Parathyroid adenoma (tissue), 2 donors: ENCODE measurements around the gene SPATA2L.

ENCODE experiments used
- H2AFZ ChIP-seq: fragments of 300-600 bp; sonication (generic); one replicate; pipeline ENCODE4 v1.7.0; 2017; ENCODE audit warnings: antibody characterized with exemption, mild to moderate bottlenecking
- H3K27ac ChIP-seq: fragments of 300-600 bp; sonication (generic); one replicate; pipeline ENCODE4 v1.7.0; 2017
- H3K27me3 ChIP-seq: fragments of 300-600 bp; sonication (generic); one replicate; pipeline ENCODE4 v1.7.0; 2017; ENCODE audit warnings: low read length; ENCODE audit not compliant: control insufficient read depth, insufficient read depth
- H3K36me3 ChIP-seq: fragments of 300-600 bp; sonication (generic); one replicate; pipeline ENCODE4 v1.7.0; 2017; ENCODE audit warnings: low read length; ENCODE audit not compliant: control insufficient read depth, insufficient read depth
- H3K4me1 ChIP-seq: fragments of 300-600 bp; sonication (generic); one replicate; pipeline ENCODE4 v1.7.0; 2017; ENCODE audit warnings: control low read depth
- H3K4me2 ChIP-seq: fragments of 300-600 bp; sonication (generic); one replicate; pipeline ENCODE4 v1.7.0; 2017; ENCODE audit warnings: low read length
- H3K4me3 ChIP-seq: fragments of 300-600 bp; sonication (generic); one replicate; pipeline ENCODE4 v1.7.0; 2017; ENCODE audit warnings: low read depth, low read length
- H3K79me2 ChIP-seq: fragments of 300-600 bp; sonication (generic); one replicate; pipeline ENCODE4 v1.7.0; 2017; ENCODE audit warnings: control low read depth
- H3K9ac ChIP-seq: fragments of 300-600 bp; sonication (generic); one replicate; pipeline ENCODE4 v1.7.0; 2017; ENCODE audit warnings: mild to moderate bottlenecking
- H3K9me3 ChIP-seq: fragments of 300-600 bp; sonication (generic); one replicate; pipeline ENCODE4 v1.7.0; 2017; ENCODE audit warnings: low read length; ENCODE audit not compliant: control insufficient read depth
- TF ChIP-seq, protein P1 (sequence below): fragments of 300-600 bp; sonication (generic); IDR thresholded peaks from one replicate; pipeline ENCODE4 v1.7.0; 2017; ENCODE audit warnings: antibody characterized with exemption, mild to moderate bottlenecking
- donor health status: primary hyperparathyroidism.

The SPATA2L gene

DNA sequence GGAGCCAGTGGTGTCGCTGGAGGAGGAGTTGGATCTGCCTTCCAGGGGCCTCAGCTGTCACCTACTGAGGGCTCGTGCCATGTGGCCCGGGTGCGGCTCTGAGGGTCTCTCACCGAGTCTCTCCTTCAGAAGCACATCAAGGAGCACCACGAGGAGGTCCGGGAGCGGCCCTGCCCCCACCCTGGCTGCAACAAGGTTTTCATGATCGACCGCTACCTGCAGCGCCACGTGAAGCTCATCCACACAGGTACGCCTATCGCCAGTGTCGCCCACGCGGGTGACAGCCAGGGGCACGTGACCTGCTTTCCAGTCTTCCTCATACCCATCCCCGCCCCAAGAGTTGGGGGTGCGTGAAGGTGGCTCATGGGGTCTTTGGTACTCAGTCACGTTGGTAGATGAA is 32.3 kb upstream of the SPATA2L start:
- no peak overlapping the region for H3K9ac ChIP-seq
- H3K36me3 ChIP-seq: no peaks in the 10 kb centered on the region
- H3K4me3 ChIP-seq: no peak overlapping the region
- H3K9me3 ChIP-seq: no peaks in the 10 kb centered on the region
- no peak overlapping the region for H3K4me2 ChIP-seq
- no peak overlapping the region for H2AFZ ChIP-seq
- H3K4me1 ChIP-seq: no peaks in the 10 kb centered on the region
- H3K27me3 ChIP-seq: no peaks in the 10 kb centered on the region
- peaks cover 7% of the 10 kb centered on the region for H3K79me2 ChIP-seq
- TF ChIP-seq, protein P1, sequence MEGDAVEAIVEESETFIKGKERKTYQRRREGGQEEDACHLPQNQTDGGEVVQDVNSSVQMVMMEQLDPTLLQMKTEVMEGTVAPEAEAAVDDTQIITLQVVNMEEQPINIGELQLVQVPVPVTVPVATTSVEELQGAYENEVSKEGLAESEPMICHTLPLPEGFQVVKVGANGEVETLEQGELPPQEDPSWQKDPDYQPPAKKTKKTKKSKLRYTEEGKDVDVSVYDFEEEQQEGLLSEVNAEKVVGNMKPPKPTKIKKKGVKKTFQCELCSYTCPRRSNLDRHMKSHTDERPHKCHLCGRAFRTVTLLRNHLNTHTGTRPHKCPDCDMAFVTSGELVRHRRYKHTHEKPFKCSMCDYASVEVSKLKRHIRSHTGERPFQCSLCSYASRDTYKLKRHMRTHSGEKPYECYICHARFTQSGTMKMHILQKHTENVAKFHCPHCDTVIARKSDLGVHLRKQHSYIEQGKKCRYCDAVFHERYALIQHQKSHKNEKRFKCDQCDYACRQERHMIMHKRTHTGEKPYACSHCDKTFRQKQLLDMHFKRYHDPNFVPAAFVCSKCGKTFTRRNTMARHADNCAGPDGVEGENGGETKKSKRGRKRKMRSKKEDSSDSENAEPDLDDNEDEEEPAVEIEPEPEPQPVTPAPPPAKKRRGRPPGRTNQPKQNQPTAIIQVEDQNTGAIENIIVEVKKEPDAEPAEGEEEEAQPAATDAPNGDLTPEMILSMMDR: no peak
- H3K27ac ChIP-seq: no peak overlapping the region

DNA sequence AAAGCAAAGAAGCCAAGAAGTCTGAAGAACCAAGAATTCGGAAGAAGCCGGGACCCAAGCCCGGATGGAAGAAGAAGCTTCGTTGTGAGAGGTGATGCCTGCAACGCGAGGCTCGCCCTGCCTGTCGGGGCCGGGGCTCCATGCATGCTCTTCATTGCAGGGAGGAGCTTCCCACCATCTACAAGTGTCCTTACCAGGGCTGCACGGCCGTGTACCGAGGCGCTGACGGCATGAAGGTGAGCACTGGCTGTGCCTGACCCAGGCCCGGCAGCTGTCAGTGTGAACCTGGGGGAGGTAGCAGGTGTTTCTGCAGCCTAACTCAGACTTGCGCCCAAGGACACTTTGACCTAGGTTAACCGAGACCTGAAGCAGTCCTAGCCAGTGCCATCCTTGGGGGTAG is 31.8 kb upstream of the SPATA2L start:
- H3K4me2 ChIP-seq: no peak overlapping the region
- H3K9ac ChIP-seq: no peak overlapping the region
- H3K4me1 ChIP-seq: no peaks in the 10 kb centered on the region
- H3K79me2 ChIP-seq: peaks cover 9% of the 10 kb centered on the region
- H3K4me3 ChIP-seq: no peak overlapping the region
- H3K27ac ChIP-seq: no peak overlapping the region
- H2AFZ ChIP-seq: no peak overlapping the region
- no peaks in the 10 kb centered on the region for H3K36me3 ChIP-seq
- no peaks in the 10 kb centered on the region for H3K27me3 ChIP-seq
- no peaks in the 10 kb centered on the region for H3K9me3 ChIP-seq
- TF ChIP-seq, protein P1: no peak

DNA sequence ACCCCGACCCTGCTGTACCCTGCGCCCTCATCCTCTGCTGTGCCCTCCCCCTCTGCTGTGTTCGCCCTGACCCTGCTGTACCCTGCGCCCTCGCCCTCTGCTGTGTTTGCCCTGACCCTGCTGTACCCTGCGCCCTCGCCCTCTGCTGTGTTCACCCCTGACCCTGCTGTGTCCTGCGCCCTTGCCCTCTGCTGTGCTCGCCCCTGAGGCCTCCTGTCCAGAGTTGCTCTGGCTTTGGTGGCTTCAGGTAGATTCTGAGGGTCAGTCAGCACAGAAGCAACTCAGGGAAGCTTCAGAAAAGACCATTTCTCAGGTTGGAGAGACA is 31.4 kb upstream of the SPATA2L start:
- H3K9me3 ChIP-seq: no peaks in the 10 kb centered on the region
- no peak overlapping the region for H3K4me2 ChIP-seq
- no peaks in the 10 kb centered on the region for H3K27me3 ChIP-seq
- no peak overlapping the region for H2AFZ ChIP-seq
- peaks cover 9% of the 10 kb centered on the region for H3K79me2 ChIP-seq
- no peak overlapping the region for H3K4me3 ChIP-seq
- H3K4me1 ChIP-seq: no peaks in the 10 kb centered on the region
- no peaks in the 10 kb centered on the region for H3K36me3 ChIP-seq
- no peak overlapping the region for H3K9ac ChIP-seq
- TF ChIP-seq, protein P1: no peak
- no peak overlapping the region for H3K27ac ChIP-seq

DNA sequence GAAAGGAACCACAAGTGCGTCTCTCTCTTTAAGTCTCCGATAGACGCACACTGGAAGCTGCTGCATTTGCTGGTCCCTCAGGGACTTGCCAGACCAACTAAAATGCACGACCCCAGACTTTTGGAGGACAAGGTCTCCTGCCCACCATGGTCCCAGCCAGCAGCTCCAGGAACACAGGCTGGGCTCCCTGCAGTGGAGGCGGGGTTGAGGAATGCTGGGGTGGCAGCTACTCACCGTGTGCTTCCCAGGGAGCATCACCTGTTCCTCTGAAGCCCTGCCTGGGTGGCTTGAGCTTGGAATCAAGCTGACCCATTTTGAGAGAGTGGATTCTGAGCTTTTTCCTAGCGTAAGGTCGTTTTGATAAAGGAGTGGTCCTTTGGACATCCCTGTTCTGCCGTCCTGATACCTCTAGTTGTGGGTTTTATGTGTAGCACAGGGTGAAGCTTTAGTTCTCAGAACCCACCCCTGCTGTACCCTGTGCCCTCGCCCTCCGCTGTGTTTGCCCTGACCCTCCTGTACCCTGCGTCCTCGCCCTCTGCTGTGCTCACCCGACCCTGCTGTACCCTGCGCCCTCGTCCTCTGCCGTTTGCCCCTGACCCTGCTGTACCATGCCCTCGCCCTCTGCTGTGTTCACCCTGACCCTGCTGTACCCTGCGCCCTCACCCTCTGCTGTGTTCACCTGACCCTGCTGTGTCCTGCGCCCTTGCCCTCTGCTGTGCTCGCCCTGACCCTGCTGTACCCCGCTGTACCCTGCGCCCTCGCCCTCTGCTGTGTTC is 30.8 kb upstream of the SPATA2L start:
- H3K4me2 ChIP-seq: no peak overlapping the region
- TF ChIP-seq, protein P1: no peak
- no peak overlapping the region for H3K27ac ChIP-seq
- no peak overlapping the region for H3K4me3 ChIP-seq
- no peak overlapping the region for H3K9ac ChIP-seq
- no peaks in the 10 kb centered on the region for H3K4me1 ChIP-seq
- no peaks in the 10 kb centered on the region for H3K27me3 ChIP-seq
- peaks cover 9% of the 10 kb centered on the region for H3K79me2 ChIP-seq
- no peaks in the 10 kb centered on the region for H3K9me3 ChIP-seq
- no peak overlapping the region for H2AFZ ChIP-seq
- no peaks in the 10 kb centered on the region for H3K36me3 ChIP-seq

DNA sequence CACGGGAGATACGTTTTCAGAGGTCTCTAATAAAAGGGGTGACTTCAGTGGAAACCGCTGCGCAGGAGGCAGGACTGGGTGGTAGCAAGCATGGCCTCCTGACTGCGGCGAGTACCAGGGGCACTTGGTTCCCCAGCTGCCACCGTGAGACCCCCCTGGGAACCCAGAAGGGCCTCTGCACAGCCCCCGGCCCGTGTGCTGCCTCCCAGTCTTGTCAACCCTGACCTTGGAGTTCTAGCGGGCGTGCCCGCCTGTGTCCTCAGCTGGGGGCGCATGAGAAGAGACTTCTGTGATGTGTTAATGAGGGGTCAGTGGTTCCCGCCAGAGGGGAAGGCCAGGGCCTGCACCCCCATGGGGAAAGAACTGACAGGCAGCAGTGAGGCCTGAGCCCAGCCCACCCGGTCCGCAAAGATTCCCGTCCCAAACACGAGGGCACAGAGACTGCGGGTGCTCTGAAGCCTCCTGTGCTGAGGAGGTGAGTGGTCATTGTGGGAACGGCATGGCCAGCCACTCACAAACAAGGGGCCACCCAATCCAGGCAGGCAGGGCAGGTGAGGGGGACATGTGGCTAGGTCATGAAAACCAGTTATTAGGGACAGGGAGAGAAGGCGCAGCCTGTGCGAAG is 29.2 kb upstream of the SPATA2L start:
- Histone ChIP-seq H3K79me2 (peaks cover 11% of the 10 kb centered on the region), H3K4me3 (no peak overlapping the region), H3K4me2 (no peak overlapping the region), H3K27me3 (no peaks in the 10 kb centered on the region), H3K9me3 (no peaks in the 10 kb centered on the region), H2AFZ (no peak overlapping the region), H3K9ac (no peak overlapping the region), H3K36me3 (no peaks in the 10 kb centered on the region), H3K4me1 (no peaks in the 10 kb centered on the region), H3K27ac (no peak overlapping the region)
- TF ChIP-seq, protein P1: no peak
